GM12878 (cell line): ENCODE results near the gene PCED1B. TPM values are rescaled to one million over a fixed set of nuclear protein-coding genes. Genes with fewer than 3 reads are reported as not detected.

ENCODE experiments used
- ATAC-seq: fragments of 200-7000 bp; cut with Tn5 transposase; 3 replicates; pipeline ENCODE4 v1.9.1; 2020; ENCODE audit warnings: mild to moderate bottlenecking, moderate library complexity
- BruUV-seq: library from RNA; stranded (reverse); fragments of 400-500 nt; replicated peaks from 2 replicates; lab custom pipeline; 2021; lab: Mats Ljungman, UMichigan
- CTCF ChIA-PET: fragments of 300-600 bp; sonication (Branson Sonifier 250); formaldehyde crosslinking; extraction: SDS; loops from one replicate; lab custom pipeline; 2021; ENCODE audit warnings: inconsistent platforms; lab: Yijun Ruan, JAX
- POLR2A ChIA-PET: fragments of 350-600 bp; formaldehyde crosslinking; extraction: SDS; loops from one replicate; lab custom pipeline; 2021; ENCODE audit warnings: inconsistent platforms; lab: Charles Lee
- RAD21 ChIA-PET: fragments of 300-600 bp; sonication (Branson Sonifier 250); formaldehyde crosslinking; loops from one replicate; lab custom pipeline; 2023; ENCODE audit warnings: antibody characterized with exemption; ENCODE audit not compliant: unreplicated experiment; lab: Charles Lee
- SMC1A ChIA-PET: fragments of 300-600 bp; sonication (Branson Sonifier 250); formaldehyde crosslinking; loops from one replicate; lab custom pipeline; 2023; ENCODE audit not compliant: unreplicated experiment, uncharacterized antibody; lab: Charles Lee
- DNase-seq: peaks from one replicate; pipeline ENCODE4 v3.0.0-alpha.2; 2011; ENCODE audit warnings: low read depth, low spot score
- FAIRE-seq: peaks from 3 replicates; lab custom pipeline; 2011; peaks lifted over from hg19 to GRCh38; lab: Jason Lieb, UNC
- H2AFZ ChIP-seq: 2 replicates; pipeline ENCODE4 v1.6.0; 2011; ENCODE audit warnings: low read depth, low read length, control low read depth; ENCODE audit not compliant: control insufficient read depth
- H3K27ac ChIP-seq: 2 replicates; pipeline ENCODE4 v1.5.1; 2011; ENCODE audit warnings: control low read depth; ENCODE audit not compliant: control insufficient read depth, insufficient read depth
- H3K27me3 ChIP-seq, 2 experiments: replicated peaks in 1 of 2; 2 replicates each; pipeline versions ENCODE4 v1.6.0 to v1.6.1; 2011; ENCODE audit warnings: low read length in 1 of 2; ENCODE audit not compliant: control insufficient read depth in 2 of 2, insufficient read depth in 2 of 2
- H3K36me3 ChIP-seq, 2 experiments: 2 replicates each; pipeline ENCODE4 v1.5.1; 2011; ENCODE audit warnings: low read length in 1 of 2; ENCODE audit not compliant: control insufficient read depth in 2 of 2, insufficient read depth in 2 of 2
- H3K4me1 ChIP-seq: 2 replicates; pipeline ENCODE4 v1.6.1; 2011; ENCODE audit warnings: mild to moderate bottlenecking, low read length, moderate library complexity, mixed read lengths; ENCODE audit not compliant: control insufficient read depth, insufficient read depth
- H3K4me2 ChIP-seq: 2 replicates; pipeline ENCODE4 v1.6.0; 2011; ENCODE audit warnings: control low read depth; ENCODE audit not compliant: control insufficient read depth, insufficient read depth
- H3K4me3 ChIP-seq: fragments of 200-600 bp; sonication (generic); 2 replicates; pipeline ENCODE4 v1.5.1; 2016
- H3K79me2 ChIP-seq: 2 replicates; pipeline ENCODE4 v1.6.0; 2011; ENCODE audit warnings: low read length; ENCODE audit not compliant: control insufficient read depth, insufficient read depth
- H3K9ac ChIP-seq: 2 replicates; pipeline ENCODE4 v1.8.0; 2011; ENCODE audit warnings: low read length, control low read depth, mixed read lengths; ENCODE audit not compliant: control insufficient read depth, insufficient read depth
- H3K9me3 ChIP-seq: replicated peaks from 3 replicates; pipeline ENCODE4 v1.5.1; 2011; ENCODE audit warnings: mild to moderate bottlenecking, low read length; ENCODE audit not compliant: control insufficient read depth, insufficient read depth
- H4K20me1 ChIP-seq: 2 replicates; pipeline ENCODE4 v1.6.0; 2011; ENCODE audit not compliant: control insufficient read depth, insufficient read depth
- WGBS: methylation state at CpG from one replicate; pipeline ENCODE4 v1.1.6; 2016; ENCODE audit warnings: low lambda C conversion rate; ENCODE audit not compliant: insufficient replicate concordance, insufficient coverage; ENCODE audit errors: missing lambda C conversion rate; 5-methylcytosine and 5-hydroxymethylcytosine counted together
- in situ Hi-C: fragments of 300-500 bp; cut with MboI; formaldehyde crosslinking; loops from 9 replicates; pipeline ENCODE4 v1.14.3; 2018; ENCODE audit warnings: mixed read lengths
- intact Hi-C: fragments of 100-400 bp; cut with micrococcal nuclease; formaldehyde crosslinking; loops from one replicate; pipeline ENCODE4 v1.14.2; 2022; ENCODE audit not compliant: unreplicated experiment
- polyA plus RNA-seq, 11 experiments: library from polyadenylated mRNA; depleted of rRNA in 4 of 11; unstranded in 6 of 11; stranded (reverse) in 5 of 11; fragments of >200 nt; fragmentation: Nextera tagmentation in 4 of 11; fragmentation: Illumina TruSeq in 1 of 11; extraction: Ambion mirVana in 4 of 11; extraction: Trizol in 1 of 11; gene quantifications; 1 replicate in 1 of 11; 2 replicates in 10 of 11; pipeline versions ENCODE4 v1.2.1 to v1.2.3, GENCODE V29; 2011 to 2016; ENCODE audit warnings: inconsistent platforms in 2 of 11, missing spikeins in 2 of 11, low read depth in 1 of 11
- total RNA-seq, 4 experiments: library from RNA; depleted of rRNA in 3 of 4; stranded (reverse); fragments of >200 nt in 3 of 4; fragmentation: Illumina TruSeq in 1 of 4; extraction: Trizol in 1 of 4; gene quantifications; 2 replicates each; pipeline versions ENCODE4 v1.2.1 to v1.2.3, GENCODE V29; 2013 to 2021
- TF ChIP-seq, protein P1 (sequence below): fragments of 450-650 bp; IDR thresholded peaks from 2 replicates; pipeline ENCODE4 v1.6.1; 2016; ENCODE audit warnings: mild to moderate bottlenecking
- TF ChIP-seq, protein P2 (sequence below): IDR thresholded peaks from 2 replicates; pipeline ENCODE4 v1.6.1; 2011; ENCODE audit warnings: low read depth, mild to moderate bottlenecking, low read length, moderate library complexity, borderline replicate concordance; ENCODE audit errors: extremely low read depth

PCED1B gene
- total and polyA plus RNA-seq, 10 of the 15 experiments (the other 5 are each of a cell fraction or from before 2014, with no cell fraction given) = 0.80 to 8.8 (median 3.0) TPM

DNA sequence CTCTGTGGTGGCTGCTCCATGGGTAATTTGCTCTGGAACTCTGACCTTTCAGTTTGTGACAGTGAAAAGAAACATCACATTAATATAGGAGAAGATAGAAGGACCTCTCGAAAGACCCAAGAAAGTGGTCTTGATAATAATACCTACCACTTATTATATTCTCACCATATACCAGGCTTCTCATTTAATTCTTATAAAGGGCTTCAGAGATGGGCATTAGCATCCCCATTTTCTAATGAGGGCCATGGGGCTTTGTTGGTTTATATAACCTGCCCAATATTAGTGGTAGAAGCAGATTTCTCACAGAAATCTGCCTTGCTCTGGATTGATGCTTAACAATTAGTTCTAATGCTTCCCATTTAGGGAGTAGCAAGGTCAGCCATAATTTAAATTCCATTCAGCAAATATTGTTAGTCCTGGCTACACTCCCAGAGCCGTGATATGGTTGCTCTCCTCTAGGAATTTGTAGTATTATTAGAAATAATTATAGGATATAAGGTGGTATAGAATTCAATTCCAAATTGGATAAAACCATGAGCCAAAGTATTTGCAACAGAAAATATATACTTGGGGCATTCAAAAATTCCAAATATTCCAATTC, 7.8 kb downstream of the PCED1B start:
- TF ChIP-seq, protein P1, sequence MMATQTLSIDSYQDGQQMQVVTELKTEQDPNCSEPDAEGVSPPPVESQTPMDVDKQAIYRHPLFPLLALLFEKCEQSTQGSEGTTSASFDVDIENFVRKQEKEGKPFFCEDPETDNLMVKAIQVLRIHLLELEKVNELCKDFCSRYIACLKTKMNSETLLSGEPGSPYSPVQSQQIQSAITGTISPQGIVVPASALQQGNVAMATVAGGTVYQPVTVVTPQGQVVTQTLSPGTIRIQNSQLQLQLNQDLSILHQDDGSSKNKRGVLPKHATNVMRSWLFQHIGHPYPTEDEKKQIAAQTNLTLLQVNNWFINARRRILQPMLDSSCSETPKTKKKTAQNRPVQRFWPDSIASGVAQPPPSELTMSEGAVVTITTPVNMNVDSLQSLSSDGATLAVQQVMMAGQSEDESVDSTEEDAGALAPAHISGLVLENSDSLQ = no peak
- TF ChIP-seq, protein P2, sequence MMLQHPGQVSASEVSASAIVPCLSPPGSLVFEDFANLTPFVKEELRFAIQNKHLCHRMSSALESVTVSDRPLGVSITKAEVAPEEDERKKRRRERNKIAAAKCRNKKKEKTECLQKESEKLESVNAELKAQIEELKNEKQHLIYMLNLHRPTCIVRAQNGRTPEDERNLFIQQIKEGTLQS = no peak
- 35% methylated on average over 2 of the region's 2 CpGs for WGBS
- no peak overlapping the region for H3K9ac ChIP-seq
- H3K27ac ChIP-seq = no peak overlapping the region
- H3K79me2 ChIP-seq = no peaks in the 10 kb centered on the region
- CTCF ChIA-PET = interaction anchor here (1.1 to 2.0 kb wide), 3 partner anchors 9 to 16 kb away, joined by 3 to 7 read pairs (median 3); no protein-coding TSS in a partner anchor
- RAD21 ChIA-PET = no interaction called here
- FAIRE-seq (no peak), ATAC-seq (no peak), DNase-seq (no peak)
- no peak overlapping the region for H3K4me3 ChIP-seq
- no peaks in the 10 kb centered on the region for H3K4me1 ChIP-seq
- BruUV-seq = no TSS peak
- H3K36me3 ChIP-seq = no peaks in the 10 kb centered on the region
- no peak overlapping the region for H3K4me2 ChIP-seq
- SMC1A ChIA-PET = no interaction called here
- no peak overlapping the region for H2AFZ ChIP-seq
- H3K9me3 ChIP-seq = no peaks in the 10 kb centered on the region
- POLR2A ChIA-PET = no interaction called here
- intact Hi-C loops (no loop called here), in situ Hi-C loops (no loop called here)
- no peaks in the 10 kb centered on the region; the same call in 1 of the 2 replicates for H4K20me1 ChIP-seq
- H3K27me3 ChIP-seq = no peaks in the 10 kb centered on the region; a peak in 2 of 4 replicates
